Astrocyte (in vitro differentiated cells and primary cell): ENCODE results near the gene MOB3A.

ENCODE experiments used
- CTCF ChIP-seq: IDR thresholded peaks from 2 replicates; pipeline ENCODE4 v1.5.1; 2011; ENCODE audit warnings: low read depth, mild to moderate bottlenecking, inconsistent platforms, low read length, moderate library complexity; ENCODE audit not compliant: insufficient read depth
- EZH2 ChIP-seq: IDR thresholded peaks from 2 replicates; pipeline ENCODE4 v1.6.1; 2012; ENCODE audit warnings: mild to moderate bottlenecking, low read length, inconsistent platforms; ENCODE audit not compliant: insufficient read depth

GRCh38 chr19:2129022-2129421, 32.9 kb upstream of the MOB3A start:
- TF ChIP-seq CTCF: no peak
- no peak for TF ChIP-seq EZH2
